C4-2B (cell line): ENCODE measurements around the gene SGCE.

Experiments
- CTCF ChIP-seq: fragments of 450-650 bp; conservative IDR thresholded peaks from 2 replicates; pipeline ENCODE4 v1.5.1; 2017; ENCODE audit warnings: mild to moderate bottlenecking
- ZFX ChIP-seq: fragments of 450-650 bp; IDR thresholded peaks from 2 replicates; pipeline ENCODE4 v1.6.1; 2017

GRCh38 chr7:94578614-94579013 is 77.3 kb downstream of the SGCE start:
- TF ChIP-seq CTCF (no peak), ZFX (no peak)
